GM18870 (cell line): ENCODE results near the gene CILP.
"Not testable (repeated sequence)": the region's sequence is repeated elsewhere in the genome, so short reads cannot be mapped to it uniquely, and the experiment has no call there.

ENCODE experiments used
- ATAC-seq: cut with Tn5 transposase; IDR thresholded peaks from one replicate; pipeline ENCODE4 v1.9.1; 2021; ENCODE audit warnings: moderate library complexity; ENCODE audit not compliant: unreplicated experiment

Gene CILP

DNA sequence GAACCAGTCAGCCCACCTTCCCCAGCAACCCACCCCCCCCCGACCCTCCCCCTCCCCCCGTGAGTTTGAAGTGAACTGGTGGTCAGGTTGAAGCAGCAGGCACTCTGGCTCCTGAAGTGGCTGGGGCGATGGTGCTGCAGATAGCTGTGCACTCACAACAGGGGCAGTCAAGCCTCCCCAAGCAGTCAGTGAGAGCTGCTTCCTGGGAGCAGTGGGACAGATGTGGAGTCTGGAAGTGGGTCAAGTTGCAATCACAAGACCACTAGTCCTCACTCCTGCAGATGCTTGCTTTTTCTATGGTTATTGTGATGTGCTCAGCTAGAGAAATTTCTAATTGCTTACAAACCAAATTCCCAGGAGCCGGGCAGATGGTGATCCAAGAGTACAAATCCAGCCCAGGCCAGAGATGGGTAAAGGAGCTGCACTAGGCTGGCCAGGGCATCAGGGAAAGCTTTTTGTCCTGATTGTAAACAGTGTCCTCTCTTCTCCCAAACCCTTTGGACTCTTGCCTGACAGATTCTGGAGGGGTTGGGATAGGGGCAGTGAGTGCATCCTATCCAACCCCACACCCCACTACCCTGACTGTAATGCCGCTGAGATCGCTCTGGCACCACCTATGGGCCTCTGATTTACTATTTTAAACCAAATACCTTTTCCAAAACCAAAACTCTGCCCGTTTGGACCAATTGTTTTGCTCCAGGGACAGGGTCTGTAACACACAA, 16.3 kb downstream of the CILP start:
- no peak for ATAC-seq

GRCh38 chr15:65192016-65192415, 19.3 kb downstream of the CILP start:
- ATAC-seq, result no peak

DNA sequence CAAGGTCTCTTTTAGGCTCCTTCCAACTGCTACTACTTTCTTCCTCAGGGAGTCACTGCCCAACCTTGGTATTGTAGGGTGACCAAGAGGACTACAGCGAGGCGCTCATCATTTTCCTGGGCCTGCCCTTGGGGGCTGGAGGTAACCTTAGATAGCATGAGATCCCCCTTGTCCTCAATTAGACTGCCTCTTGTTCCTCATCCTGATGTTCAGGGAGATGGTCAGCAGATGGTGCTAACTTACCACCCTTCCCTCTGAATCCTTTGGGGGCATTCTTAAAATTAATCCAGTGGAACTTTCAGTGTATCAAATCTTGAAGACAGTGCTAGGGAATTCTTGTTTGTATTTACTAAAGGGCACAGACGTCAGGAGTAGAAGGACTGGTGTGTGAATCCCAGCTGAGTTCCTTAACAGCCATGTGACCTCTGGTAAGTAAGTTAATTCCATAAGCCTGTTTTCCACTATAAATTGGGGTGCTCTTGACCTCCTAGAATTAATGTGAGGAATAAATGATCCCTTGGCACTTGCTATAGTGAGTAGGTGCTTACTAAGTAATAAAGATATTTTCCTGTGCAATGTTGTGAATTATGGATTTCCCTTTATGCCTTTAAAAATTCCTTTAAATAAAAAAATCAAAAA, 22.1 kb downstream of the CILP start:
- no peak for ATAC-seq

GRCh38 chr15:65188472-65188871, 22.8 kb downstream of the CILP start:
- not testable (repeated sequence) for ATAC-seq

GRCh38 chr15:65184868-65185717, 26.2 kb downstream of the CILP start, which contains the start of gene CLPX:
TSS of gene CLPX (minus strand) at chr15:65185342. CDS start at chr15:65185153, 189 bp downstream.
- peak; percentile 61 for ATAC-seq

DNA sequence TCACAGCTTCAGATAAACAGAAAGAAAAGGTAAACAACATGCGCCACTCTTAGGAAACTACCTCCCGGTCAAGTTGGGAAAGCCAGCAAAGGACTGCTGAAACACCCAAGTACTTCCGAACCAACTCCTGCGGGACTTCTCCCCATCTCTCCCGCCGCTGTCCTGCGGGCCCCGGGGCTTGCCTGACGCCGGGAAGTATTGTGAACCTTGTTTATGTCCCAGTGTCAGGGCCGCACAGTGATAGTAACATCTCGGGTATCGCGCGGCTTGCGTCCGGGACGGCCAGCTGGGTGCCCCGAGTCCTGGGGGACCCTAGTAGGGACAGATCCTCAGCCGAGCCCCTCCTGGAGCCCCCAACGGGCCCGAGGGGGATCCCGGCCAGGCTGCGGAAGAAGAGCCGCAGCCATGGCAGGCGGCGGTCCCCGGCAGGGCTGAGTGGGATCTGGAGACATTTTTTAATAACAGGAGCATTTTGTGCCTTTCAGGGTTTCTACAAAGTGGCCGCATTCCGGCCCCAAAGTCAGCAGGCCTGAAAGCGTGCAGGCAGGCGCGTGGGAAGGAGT, 26.9 kb downstream of the CILP start:
- no peak for ATAC-seq

GRCh38 chr15:65183865-65184159, 27.5 kb downstream of the CILP start:
- ATAC-seq, result no peak

DNA sequence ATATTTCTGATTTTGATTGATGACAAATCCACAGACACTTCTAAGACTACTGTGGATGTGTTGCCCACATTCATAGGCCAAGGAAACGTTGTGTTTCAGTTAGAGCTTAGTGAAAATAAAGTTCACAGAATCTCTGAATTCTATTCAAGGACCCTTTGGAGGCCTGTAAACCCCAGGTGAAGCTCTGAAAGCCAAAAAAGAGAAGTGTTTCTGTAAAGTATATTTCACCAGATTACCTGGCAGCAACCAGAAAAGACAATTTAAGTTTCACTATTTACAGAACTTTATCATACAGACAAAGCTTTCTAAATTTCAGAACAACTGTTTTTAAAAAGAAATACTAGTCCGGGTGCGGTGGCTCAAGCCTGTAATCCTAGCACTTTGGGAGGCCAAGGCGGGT, 28.7 kb downstream of the CILP start:
- ATAC-seq, result no peak

GRCh38 chr15:65181582-65182353, 29.5 kb downstream of the CILP start:
- ATAC-seq, result not testable (repeated sequence)

DNA sequence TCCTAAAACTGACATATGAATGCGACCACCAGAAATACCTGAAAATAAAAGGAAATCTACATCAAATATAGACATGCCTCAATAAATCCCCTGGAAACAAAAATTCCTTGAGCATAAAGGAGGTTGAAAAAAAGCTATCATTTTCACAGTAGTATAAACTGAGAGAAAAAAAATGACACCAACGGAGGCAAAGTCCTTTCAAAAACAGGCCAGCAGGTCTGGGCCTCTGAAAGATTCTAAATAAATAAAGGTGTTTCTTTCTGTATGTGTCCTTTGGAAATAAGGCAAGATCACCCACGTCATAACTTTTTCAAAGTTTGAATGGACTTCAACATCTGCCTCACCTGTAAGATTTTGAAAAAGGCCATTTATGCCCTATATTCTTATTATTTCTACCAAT, 31.1 kb downstream of the CILP start:
- no peak for ATAC-seq

DNA sequence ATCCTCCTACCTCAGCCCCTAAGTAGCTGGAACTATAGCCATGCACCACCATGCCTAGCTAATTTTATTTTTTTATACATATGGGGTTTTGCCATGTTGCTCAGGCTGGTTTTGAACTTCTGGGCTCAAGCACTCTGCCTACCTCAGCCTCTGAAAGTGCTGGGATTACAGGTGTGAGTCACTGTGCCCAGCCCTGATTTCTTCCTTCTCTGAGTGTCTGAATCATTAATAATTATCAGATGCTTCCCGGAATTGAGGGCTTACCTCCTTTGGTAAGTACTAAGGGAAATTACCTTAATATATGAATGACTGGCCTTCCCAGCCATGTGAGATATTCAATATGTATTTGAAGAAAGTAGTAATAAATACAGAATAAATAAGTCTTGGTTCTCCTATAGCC, 33.4 kb downstream of the CILP start:
- no peak for ATAC-seq

GRCh38 chr15:65176056-65176455, 35.2 kb downstream of the CILP start:
- no peak for ATAC-seq

DNA sequence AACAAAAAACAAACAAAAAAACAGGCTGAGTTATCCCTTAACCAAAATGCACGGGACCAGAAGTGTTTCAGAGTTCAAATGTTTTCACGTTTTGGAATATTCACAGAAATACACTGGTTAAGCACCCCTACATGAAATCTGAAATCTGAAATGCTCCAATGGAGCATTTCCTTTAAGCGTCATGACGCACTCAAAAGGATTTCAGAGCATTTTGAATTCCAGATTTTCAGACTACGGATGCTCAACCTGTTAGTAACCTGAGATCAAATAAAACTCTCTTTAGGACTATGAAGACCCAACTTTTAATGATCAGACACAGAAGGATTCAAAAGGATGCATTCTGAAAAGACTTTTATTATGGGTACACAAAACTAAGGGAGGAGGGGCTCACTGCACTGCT, 35.8 kb downstream of the CILP start:
- no peak for ATAC-seq

DNA sequence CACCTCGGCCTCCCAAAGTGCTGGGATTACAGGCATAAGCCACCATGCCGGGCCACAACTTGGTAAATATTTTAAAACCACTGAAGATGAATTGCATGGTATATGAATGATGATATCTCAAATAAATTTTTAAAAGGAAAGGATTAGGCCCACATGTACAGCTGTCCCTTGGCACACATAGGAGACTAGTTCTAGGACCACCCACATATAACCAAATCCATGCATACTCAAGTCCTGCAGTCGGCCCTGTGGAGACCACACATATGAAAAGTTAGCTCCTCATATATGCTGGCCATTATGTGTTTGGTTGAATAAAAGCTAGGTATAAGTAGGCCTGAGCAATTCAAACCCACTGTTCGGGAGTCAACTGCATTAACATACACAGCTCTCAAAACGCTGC, 36.8 kb downstream of the CILP start:
- no peak for ATAC-seq

- no peak for ATAC-seq
Measured at GRCh38 chr15:65172531-65172930, 38.7 kb downstream of the CILP start.

- no peak for ATAC-seq
Measured at GRCh38 chr15:65171428-65171827, 39.8 kb downstream of the CILP start.

DNA sequence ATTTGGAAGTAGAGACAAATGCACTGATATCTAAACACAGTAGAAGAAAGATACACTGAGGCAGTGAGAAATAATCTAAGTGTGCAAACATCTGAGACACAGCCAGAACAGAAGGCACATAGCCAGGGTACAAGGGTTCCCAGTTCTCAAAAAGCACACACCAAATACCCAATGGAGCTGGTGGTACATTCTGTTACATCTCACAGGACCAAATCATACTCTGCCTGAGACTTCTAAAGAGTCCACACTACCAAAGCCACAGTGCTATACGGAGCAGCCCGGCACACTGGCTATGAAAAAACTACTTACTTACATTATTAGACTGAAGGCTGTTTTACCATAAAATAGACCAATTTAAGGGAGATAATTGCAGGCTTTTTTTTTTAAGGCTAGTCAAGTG, 45.4 kb downstream of the CILP start:
- no peak for ATAC-seq

DNA sequence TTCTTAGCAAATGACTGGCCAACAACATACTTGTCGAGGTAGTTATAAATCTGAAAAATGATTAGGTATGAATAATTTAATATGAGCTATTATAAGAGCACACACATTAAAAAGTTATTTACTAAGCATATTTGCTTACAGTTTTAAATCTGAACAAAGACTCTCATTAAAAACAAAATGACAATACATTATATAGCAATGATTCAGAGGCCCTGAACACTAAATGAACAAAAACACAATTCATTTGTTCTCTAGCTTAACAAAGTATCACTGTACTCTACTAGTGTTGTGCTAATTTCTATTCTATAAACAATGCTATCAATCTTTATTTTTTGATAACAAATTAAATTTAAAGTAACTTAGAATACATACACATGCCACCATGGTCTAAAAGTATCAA, 47.1 kb downstream of the CILP start:
- no peak for ATAC-seq

GRCh38 chr15:65163041-65163440, 48.2 kb downstream of the CILP start:
- ATAC-seq, result no peak

DNA sequence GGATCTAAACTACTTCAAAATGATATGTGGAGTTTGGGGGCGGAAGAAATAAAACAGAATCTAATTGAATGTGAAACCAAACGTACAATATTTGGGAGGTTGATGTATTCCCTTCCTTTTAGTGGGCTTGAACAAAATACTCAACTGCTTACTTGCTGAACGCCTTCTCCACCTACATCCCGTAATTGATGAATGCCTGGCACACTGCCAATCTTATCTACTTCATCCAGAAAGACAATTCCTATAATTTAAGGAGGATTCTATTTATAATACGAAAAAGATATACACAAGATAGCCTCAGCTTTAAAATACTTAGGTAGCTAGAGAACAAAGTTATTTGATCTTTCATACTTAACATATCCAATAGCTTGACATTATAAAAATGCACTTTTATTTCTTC, 54.6 kb downstream of the CILP start:
- no peak for ATAC-seq

GRCh38 chr15:65154720-65155119, 56.6 kb downstream of the CILP start:
- ATAC-seq, result no peak
